ENCODE measurements around the gene RFK. TPM values are rescaled to one million over a fixed set of nuclear protein-coding genes. Genes with fewer than 3 reads are reported as not detected.

Gene RFK
- total RNA-seq, 1 donor from 2014 or later, result 16.6 TPM

- Mint-ChIP-seq H3K36me3 (ENCODE audit: unreplicated experiment) (peaks cover 8% of the 10 kb centered on the region), H3K27ac (ENCODE audit: unreplicated experiment) (peak overlapping the region; percentile 97), H3K27me3 (ENCODE audit: unreplicated experiment) (no peaks in the 10 kb centered on the region), H3K9me3 (ENCODE audit: unreplicated experiment) (no peaks in the 10 kb centered on the region), H3K4me3 (ENCODE audit: unreplicated experiment) (peak overlapping the region; percentile 97), H3K4me1 (ENCODE audit: unreplicated experiment) (peaks cover 25% of the 10 kb centered on the region)
- DNase-seq (ENCODE audit: extremely low spot score, unreplicated experiment), result no peak
- TF ChIP-seq CTCF (IDR thresholded peaks at IDR 0.05), result no peak
These were observed 680 bp upstream of the RFK start for GRCh38 chr9:76394960-76395252.

- H3K27me3 Mint-ChIP-seq (ENCODE audit: unreplicated experiment), result no peaks in the 10 kb centered on the region
- DNase-seq (ENCODE audit: extremely low spot score, unreplicated experiment), result no peak
- no peak for TF ChIP-seq CTCF (IDR thresholded peaks at IDR 0.05)
- no peaks in the 10 kb centered on the region for H3K9me3 Mint-ChIP-seq (ENCODE audit: unreplicated experiment)
- peaks cover 21% of the 10 kb centered on the region for H3K4me1 Mint-ChIP-seq (ENCODE audit: unreplicated experiment)
- peaks cover 15% of the 10 kb centered on the region for H3K36me3 Mint-ChIP-seq (ENCODE audit: unreplicated experiment)
- no peak overlapping the region for H3K4me3 Mint-ChIP-seq (ENCODE audit: unreplicated experiment)
- H3K27ac Mint-ChIP-seq (ENCODE audit: unreplicated experiment), result no peak overlapping the region
These were observed 3.6 kb downstream of the RFK start for GRCh38 chr9:76390656-76391055.

- DNase-seq (ENCODE audit: extremely low spot score, unreplicated experiment), result no peak
- Mint-ChIP-seq H3K9me3 (ENCODE audit: unreplicated experiment) (no peaks in the 10 kb centered on the region), H3K4me3 (ENCODE audit: unreplicated experiment) (no peak overlapping the region), H3K27ac (ENCODE audit: unreplicated experiment) (peak overlapping the region; percentile 27), H3K36me3 (ENCODE audit: unreplicated experiment) (peaks cover under 1% of the 10 kb centered on the region), H3K4me1 (ENCODE audit: unreplicated experiment) (peaks cover 23% of the 10 kb centered on the region), H3K27me3 (ENCODE audit: unreplicated experiment) (no peaks in the 10 kb centered on the region)
- no peak for TF ChIP-seq CTCF (IDR thresholded peaks at IDR 0.05)
These were observed 14.7 kb downstream of the RFK start for GRCh38 chr9:76379494-76379893.

GRCh38 chr9:76378367-76379073 lies 15.7 kb downstream of the RFK start:
- H3K9me3 Mint-ChIP-seq (ENCODE audit: unreplicated experiment), result no peaks in the 10 kb centered on the region
- no peak overlapping the region for H3K27ac Mint-ChIP-seq (ENCODE audit: unreplicated experiment)
- no peaks in the 10 kb centered on the region for H3K36me3 Mint-ChIP-seq (ENCODE audit: unreplicated experiment)
- no peak for TF ChIP-seq CTCF (IDR thresholded peaks at IDR 0.05)
- peaks cover 28% of the 10 kb centered on the region for H3K4me1 Mint-ChIP-seq (ENCODE audit: unreplicated experiment)
- H3K27me3 Mint-ChIP-seq (ENCODE audit: unreplicated experiment), result no peaks in the 10 kb centered on the region
- no peak for DNase-seq (ENCODE audit: extremely low spot score, unreplicated experiment)
- H3K4me3 Mint-ChIP-seq (ENCODE audit: unreplicated experiment), result no peak overlapping the region

GRCh38 chr9:76377791-76378190 lies 16.4 kb downstream of the RFK start:
- H3K27me3 Mint-ChIP-seq (ENCODE audit: unreplicated experiment), result no peaks in the 10 kb centered on the region
- DNase-seq (ENCODE audit: extremely low spot score, unreplicated experiment), result no peak
- no peak overlapping the region for H3K27ac Mint-ChIP-seq (ENCODE audit: unreplicated experiment)
- peaks cover 36% of the 10 kb centered on the region for H3K4me1 Mint-ChIP-seq (ENCODE audit: unreplicated experiment)
- no peak for TF ChIP-seq CTCF (IDR thresholded peaks at IDR 0.05)
- no peaks in the 10 kb centered on the region for H3K36me3 Mint-ChIP-seq (ENCODE audit: unreplicated experiment)
- no peaks in the 10 kb centered on the region for H3K9me3 Mint-ChIP-seq (ENCODE audit: unreplicated experiment)
- H3K4me3 Mint-ChIP-seq (ENCODE audit: unreplicated experiment), result no peak overlapping the region

Measured in osteocyte (in vitro differentiated cells).